Gastrocnemius medialis (tissue), 4 donors: ENCODE measurements around the gene SLC9B1.

ENCODE experiments used
- CTCF ChIP-seq, 5 experiments: fragments of 450-650 bp in 3 of 5; fragments of 200-600 bp in 2 of 5; sonication (generic) in 2 of 5; IDR thresholded peaks in 4 of 5; conservative IDR thresholded peaks in 1 of 5; 1 replicate in 4 of 5; 2 replicates in 1 of 5; pipeline ENCODE4 v1.5.1; 2016 to 2019; ENCODE audit warnings: antibody characterized with exemption in 5 of 5, mild to moderate bottlenecking in 3 of 5, moderate library complexity in 3 of 5
- POLR2A ChIP-seq, 2 donors: fragments of 450-650 bp; IDR thresholded peaks; one replicate each; pipeline ENCODE4 v1.6.1; 2017; ENCODE audit warnings: antibody characterized with exemption in 2 of 2, mild to moderate bottlenecking in 2 of 2, moderate library complexity in 2 of 2

- no peak for TF ChIP-seq CTCF (IDR thresholded peaks at IDR 0.05 in 4 of 5, conservative IDR thresholded peaks at IDR 0.05 in 1 of 5)
- TF ChIP-seq POLR2A (IDR thresholded peaks at IDR 0.05) = no peak
Observed at GRCh38 chr4:103012551-103012950, 7.0 kb downstream of the SLC9B1 start.
